ENCODE data around the gene ZFP64.

DNA sequence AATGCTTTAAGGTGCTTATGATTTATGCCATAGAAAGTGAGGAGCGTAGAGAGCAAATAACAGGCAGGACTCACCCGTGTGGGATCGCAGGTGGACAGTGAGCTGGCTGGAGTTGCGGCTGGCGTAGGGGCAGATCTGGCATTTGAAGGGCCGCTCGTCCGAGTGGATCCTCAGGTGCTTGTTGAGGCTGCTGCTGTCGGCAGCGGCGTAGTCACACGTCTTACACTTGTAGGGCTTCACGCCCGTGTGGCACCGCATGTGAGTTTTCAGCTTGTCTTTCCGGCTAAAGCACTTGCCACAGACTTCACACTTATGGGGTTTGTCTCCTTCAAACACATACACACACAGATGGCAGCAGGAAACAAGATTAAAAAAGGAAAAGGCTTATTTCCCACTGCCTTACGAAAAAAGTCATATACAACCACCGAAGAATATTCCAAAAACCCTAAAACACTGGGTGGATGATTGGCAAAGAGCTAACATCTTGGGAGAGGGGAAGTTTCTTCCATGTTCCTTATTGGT lies 31.5 kb downstream of the ZFP64 start:
- TF ChIP-seq CTCF (IDR thresholded peaks at IDR 0.05) = no peak
- no peak for TF ChIP-seq POLR2AphosphoS5 (IDR thresholded peaks at IDR 0.05)
- TF ChIP-seq POLR2A (IDR thresholded peaks at IDR 0.05) = no peak
